Measurements from ENCODE around the gene IL1RN. TPM values are rescaled to one million over a fixed set of nuclear protein-coding genes. Genes with fewer than 3 reads are reported as not detected.

The IL1RN gene
- total and polyA plus RNA-seq, 2 donors (not counting 3 experiments of a cell fraction or from before 2014, with no cell fraction given) = not detected

DNA sequence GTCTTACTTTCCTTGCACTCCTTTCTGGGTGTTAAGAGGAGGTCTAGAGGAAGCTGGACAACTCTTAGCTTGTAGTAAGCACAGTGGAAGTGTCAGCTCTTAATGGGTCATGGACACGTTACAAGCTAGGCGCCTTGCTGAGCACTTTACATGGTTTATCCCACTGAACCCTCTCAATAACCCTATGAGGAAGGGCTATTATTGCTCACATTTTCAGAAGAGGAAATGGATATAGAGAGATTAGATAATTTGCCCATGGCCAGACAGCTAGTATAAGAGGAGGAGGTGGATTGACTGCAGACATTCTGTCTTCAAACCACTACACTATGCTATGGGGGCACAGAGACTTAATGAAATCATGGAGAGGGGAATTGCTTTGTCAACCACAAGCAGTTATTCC, 8.3 kb upstream of the IL1RN start:
- POLR2A ChIA-PET = no interaction called here
- no peak overlapping the region for H3K9ac ChIP-seq (replicated peaks; ENCODE audit: extremely low read depth, insufficient read depth, low read length)
- H3K79me2 ChIP-seq (ENCODE audit: control insufficient read depth, insufficient read depth, low read length) = no peaks in the 10 kb centered on the region
- no peak overlapping the region for H3K4me2 ChIP-seq (ENCODE audit: insufficient read depth, low read length)
- no peaks in the 10 kb centered on the region for H4K20me1 ChIP-seq (replicated peaks; ENCODE audit: control insufficient read depth, extremely low read depth, insufficient read depth, low read length)
- intact Hi-C loops (cut with micrococcal nuclease) = no loop called here
- DNase-seq (ENCODE audit: low read depth, low spot score) (no peak), FAIRE-seq (no peak)
- peaks cover 2 to 13% of the 10 kb centered on the region in 2 experiments for H3K27me3 ChIP-seq (ENCODE audit: control insufficient read depth in 2 of 2, insufficient read depth in 2 of 2, low read length in 2 of 2)
- no peaks in the 10 kb centered on the region for H3K9me3 ChIP-seq (replicated peaks; ENCODE audit: control insufficient read depth, insufficient read depth, low read length)
- no peak overlapping the region for H3K27ac ChIP-seq (ENCODE audit: insufficient read depth, low read depth, low read length)
- CTCF ChIA-PET = interaction anchor here (1.6 kb wide), 1 partner anchor 252 kb away, joined by 3 read pairs; no protein-coding TSS in a partner anchor
- no peak overlapping the region for H3K4me3 ChIP-seq (replicated peaks in 1 of 3; ENCODE audit: insufficient read depth in 1 of 3, low read depth in 1 of 3, low read length in 3 of 3)
- H2AFZ ChIP-seq (ENCODE audit: low read depth, low read length) = no peak overlapping the region
- dilution Hi-C loops (cut with MboI; ENCODE audit: extremely low pct_ligation_motif_present, low sequenced_read_pairs) = no loop called here
- H3K4me1 ChIP-seq (ENCODE audit: control insufficient read depth, extremely low read depth, insufficient read depth, low read length) = no peaks in the 10 kb centered on the region
- no peaks in the 10 kb centered on the region for H3K36me3 ChIP-seq (ENCODE audit: control insufficient read depth in 2 of 2, extremely low read depth in 1 of 2, insufficient read depth in 2 of 2, low read length in 2 of 2)
- no TSS peak for BruUV-seq (replicated peaks)
- H3K9me1 ChIP-seq (replicated peaks; ENCODE audit: control insufficient read depth, extremely low read depth, insufficient read depth, low read length) = no peaks in the 10 kb centered on the region
- TF ChIP-seq GATA2 (IDR thresholded peaks at IDR 0.05; ENCODE audit: insufficient read depth, insufficient read length, low read depth, low read length) (no peak), MYC (IDR thresholded peaks at IDR 0.05; ENCODE audit: low read depth, low read length) (no peak), FOS (IDR thresholded peaks at IDR 0.05; ENCODE audit: borderline replicate concordance, insufficient read depth, low read length) (no peak), POLR2AphosphoS5 (IDR thresholded peaks at IDR 0.05; ENCODE audit: insufficient read depth, low read depth, low read length) (no peak), MAX (IDR thresholded peaks at IDR 0.05; ENCODE audit: insufficient read depth, insufficient read length) (no peak), EZH2 (IDR thresholded peaks at IDR 0.05; ENCODE audit: borderline replicate concordance, low read depth, low read length, severe bottlenecking) (no peak), POLR2A (IDR thresholded peaks at IDR 0.05; ENCODE audit: low read depth, low read length) (no peak), JUN (IDR thresholded peaks at IDR 0.05; ENCODE audit: borderline replicate concordance, insufficient read depth, insufficient read length, low read depth) (no peak)
- TF ChIP-seq, protein P1, sequence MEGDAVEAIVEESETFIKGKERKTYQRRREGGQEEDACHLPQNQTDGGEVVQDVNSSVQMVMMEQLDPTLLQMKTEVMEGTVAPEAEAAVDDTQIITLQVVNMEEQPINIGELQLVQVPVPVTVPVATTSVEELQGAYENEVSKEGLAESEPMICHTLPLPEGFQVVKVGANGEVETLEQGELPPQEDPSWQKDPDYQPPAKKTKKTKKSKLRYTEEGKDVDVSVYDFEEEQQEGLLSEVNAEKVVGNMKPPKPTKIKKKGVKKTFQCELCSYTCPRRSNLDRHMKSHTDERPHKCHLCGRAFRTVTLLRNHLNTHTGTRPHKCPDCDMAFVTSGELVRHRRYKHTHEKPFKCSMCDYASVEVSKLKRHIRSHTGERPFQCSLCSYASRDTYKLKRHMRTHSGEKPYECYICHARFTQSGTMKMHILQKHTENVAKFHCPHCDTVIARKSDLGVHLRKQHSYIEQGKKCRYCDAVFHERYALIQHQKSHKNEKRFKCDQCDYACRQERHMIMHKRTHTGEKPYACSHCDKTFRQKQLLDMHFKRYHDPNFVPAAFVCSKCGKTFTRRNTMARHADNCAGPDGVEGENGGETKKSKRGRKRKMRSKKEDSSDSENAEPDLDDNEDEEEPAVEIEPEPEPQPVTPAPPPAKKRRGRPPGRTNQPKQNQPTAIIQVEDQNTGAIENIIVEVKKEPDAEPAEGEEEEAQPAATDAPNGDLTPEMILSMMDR (IDR thresholded peaks at IDR 0.05; ENCODE audit: extremely low read depth in 1 of 2, insufficient read depth in 1 of 2, low read depth in 1 of 2, low read length in 2 of 2) = no peak
